Measurements from ENCODE around the gene BAZ1B. TPM values are rescaled to one million over a fixed set of nuclear protein-coding genes. Genes with fewer than 3 reads are reported as not detected.

BAZ1B gene
- total RNA-seq, 1 donor from 2014 or later: 42.4 TPM

DNA sequence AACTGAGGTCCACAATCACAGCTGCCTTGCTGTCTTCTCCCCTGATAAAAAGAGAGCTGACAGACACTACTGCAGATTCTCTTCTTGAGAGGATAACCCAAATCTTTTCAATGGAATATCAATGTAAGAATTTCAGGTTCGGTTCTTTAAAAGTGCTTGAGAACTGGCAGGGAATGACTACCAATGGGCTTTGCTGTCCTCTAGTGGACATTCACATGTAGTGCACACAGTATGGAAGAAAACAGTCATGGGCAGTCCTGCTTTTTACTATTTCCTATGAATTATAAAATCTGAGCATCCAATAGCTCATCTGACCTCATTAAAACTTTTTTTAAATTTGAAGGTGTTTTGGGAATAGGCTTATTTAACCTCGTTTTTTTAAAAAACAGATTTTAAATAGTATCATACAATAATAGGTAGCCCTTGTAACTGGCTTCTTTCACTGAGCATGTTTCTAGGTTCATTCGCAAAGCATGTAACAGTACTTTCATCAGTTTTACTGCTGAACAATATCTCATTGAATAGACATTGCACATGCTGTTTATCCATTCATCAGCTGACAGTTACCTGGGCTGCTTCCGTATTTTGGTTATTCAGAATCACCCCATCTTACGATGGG lies 70.2 kb downstream of the BAZ1B start:
- H3K4me3 ChIP-seq (ENCODE audit: low read depth, low read length): no peak overlapping the region
- DNase-seq (ENCODE audit: low read depth): peak; percentile 52
- TF ChIP-seq, protein P1, sequence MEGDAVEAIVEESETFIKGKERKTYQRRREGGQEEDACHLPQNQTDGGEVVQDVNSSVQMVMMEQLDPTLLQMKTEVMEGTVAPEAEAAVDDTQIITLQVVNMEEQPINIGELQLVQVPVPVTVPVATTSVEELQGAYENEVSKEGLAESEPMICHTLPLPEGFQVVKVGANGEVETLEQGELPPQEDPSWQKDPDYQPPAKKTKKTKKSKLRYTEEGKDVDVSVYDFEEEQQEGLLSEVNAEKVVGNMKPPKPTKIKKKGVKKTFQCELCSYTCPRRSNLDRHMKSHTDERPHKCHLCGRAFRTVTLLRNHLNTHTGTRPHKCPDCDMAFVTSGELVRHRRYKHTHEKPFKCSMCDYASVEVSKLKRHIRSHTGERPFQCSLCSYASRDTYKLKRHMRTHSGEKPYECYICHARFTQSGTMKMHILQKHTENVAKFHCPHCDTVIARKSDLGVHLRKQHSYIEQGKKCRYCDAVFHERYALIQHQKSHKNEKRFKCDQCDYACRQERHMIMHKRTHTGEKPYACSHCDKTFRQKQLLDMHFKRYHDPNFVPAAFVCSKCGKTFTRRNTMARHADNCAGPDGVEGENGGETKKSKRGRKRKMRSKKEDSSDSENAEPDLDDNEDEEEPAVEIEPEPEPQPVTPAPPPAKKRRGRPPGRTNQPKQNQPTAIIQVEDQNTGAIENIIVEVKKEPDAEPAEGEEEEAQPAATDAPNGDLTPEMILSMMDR (IDR thresholded peaks at IDR 0.05; ENCODE audit: insufficient read depth, low read length, severe bottlenecking): peak; percentile 88
- peaks cover 23% of the 10 kb centered on the region for H3K36me3 ChIP-seq (ENCODE audit: control insufficient read depth, insufficient read depth, low read length)
- H3K27me3 ChIP-seq (ENCODE audit: control insufficient read depth, insufficient read depth, low read length): no peaks in the 10 kb centered on the region
- FAIRE-seq: no peak

DNA sequence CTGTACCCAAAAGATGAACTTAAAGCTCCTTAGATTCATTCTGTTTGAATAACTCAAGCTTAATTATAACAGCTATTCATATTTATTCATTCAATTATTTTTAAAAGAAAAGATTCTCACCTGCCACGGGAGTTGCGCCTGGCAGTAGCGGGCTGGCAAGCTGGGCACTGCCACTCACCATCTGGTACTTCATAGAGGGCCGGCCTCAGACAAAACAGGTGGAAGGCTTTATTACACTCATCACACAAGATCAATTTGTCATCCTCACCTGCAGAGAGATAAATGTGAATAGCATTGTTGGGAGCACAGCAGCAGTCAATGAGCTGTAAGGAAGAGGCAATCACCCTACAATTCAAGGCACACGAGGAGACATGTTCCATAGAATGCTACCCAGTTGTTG lies 72.7 kb downstream of the BAZ1B start:
- no peak for DNase-seq (ENCODE audit: low read depth)
- no peak for FAIRE-seq
- Histone ChIP-seq H3K27me3 (ENCODE audit: control insufficient read depth, insufficient read depth, low read length) (no peaks in the 10 kb centered on the region), H3K36me3 (ENCODE audit: control insufficient read depth, insufficient read depth, low read length) (peaks cover 31% of the 10 kb centered on the region), H3K4me3 (ENCODE audit: low read depth, low read length) (no peak overlapping the region)
- TF ChIP-seq, protein P1 (IDR thresholded peaks at IDR 0.05; ENCODE audit: insufficient read depth, low read length, severe bottlenecking): no peak

DNA sequence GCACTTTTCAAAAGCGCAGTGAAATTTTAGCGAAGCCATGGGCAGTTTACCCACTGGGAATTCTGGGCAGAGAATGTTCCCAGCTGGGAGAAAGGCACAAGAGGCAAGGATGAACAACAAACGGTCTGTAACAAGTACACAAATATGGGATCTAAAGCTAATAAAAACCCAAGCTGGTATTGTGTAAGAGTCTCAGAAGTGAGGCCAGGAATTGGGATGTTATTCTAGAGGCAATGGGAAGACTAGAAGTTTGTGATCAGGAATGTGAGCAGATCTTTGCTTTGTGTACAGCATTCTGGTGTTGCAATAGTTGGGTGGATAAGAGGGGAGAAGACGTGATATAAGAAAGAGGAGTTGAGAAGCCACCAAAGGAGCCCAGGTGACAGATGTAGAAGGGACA lies 73.5 kb downstream of the BAZ1B start:
- no peak for DNase-seq (ENCODE audit: low read depth)
- TF ChIP-seq, protein P1 (IDR thresholded peaks at IDR 0.05; ENCODE audit: insufficient read depth, low read length, severe bottlenecking): no peak
- H3K27me3 ChIP-seq (ENCODE audit: control insufficient read depth, insufficient read depth, low read length): no peaks in the 10 kb centered on the region

DNA sequence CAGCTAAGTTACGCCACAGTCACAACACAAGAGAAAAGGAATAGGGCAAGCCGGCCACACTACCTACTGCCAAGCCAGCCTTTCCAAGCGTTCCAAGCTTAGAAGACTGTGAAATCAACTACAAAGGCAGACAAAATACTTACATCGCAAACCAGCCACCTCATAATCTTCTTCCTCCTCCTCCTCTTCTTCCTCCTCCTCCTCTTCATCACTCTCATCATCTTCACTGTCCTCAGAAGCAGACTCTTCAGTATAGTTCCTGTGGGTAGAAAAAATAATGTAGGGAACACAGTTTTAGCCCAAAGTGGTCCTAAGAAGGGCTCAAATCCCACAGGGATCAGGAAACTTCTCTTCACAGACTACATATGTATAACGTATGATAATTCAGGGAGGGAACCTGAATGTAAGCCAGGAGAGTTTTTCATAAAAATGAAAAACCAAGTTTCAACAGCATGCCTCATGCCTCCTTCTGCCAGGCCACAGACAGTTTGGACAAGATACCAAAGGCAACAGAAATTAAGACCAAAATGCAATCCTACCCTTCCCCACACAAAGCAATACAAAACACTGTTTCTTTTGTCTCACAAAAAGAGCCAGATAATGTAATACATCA lies 74.9 kb downstream of the BAZ1B start:
- no peak for DNase-seq (ENCODE audit: low read depth)
- Histone ChIP-seq H3K36me3 (ENCODE audit: control insufficient read depth, insufficient read depth, low read length) (peaks cover 44% of the 10 kb centered on the region), H3K27me3 (ENCODE audit: control insufficient read depth, insufficient read depth, low read length) (no peaks in the 10 kb centered on the region), H3K4me3 (ENCODE audit: low read depth, low read length) (no peak overlapping the region)
- TF ChIP-seq, protein P1 (IDR thresholded peaks at IDR 0.05; ENCODE audit: insufficient read depth, low read length, severe bottlenecking): no peak
- no peak for FAIRE-seq

More for the DNA sequence above, 73.5 kb downstream of the BAZ1B start:
- no peak for FAIRE-seq
- Histone ChIP-seq H3K36me3 (ENCODE audit: control insufficient read depth, insufficient read depth, low read length) (peaks cover 37% of the 10 kb centered on the region), H3K4me3 (ENCODE audit: low read depth, low read length) (no peak overlapping the region)

DNA sequence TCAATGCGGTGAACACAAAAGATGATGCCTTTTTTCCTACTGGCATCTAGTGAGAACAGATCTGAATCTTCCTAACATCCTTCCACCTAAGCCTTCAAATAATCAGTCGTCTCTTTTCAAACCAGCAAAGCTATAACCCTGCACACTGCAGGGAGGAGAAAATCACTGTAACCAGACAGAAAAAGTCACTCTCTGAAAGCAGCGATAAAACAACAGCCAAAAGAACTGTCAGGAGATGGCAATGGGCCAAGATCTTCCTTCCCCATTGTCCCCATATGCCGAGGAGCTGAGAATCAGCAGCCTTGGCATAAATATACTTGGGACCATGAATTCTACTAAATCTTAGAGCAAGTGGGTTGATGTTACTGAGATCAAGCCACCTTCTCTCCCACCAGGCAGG lies 75.4 kb downstream of the BAZ1B start:
- H3K27me3 ChIP-seq (ENCODE audit: control insufficient read depth, insufficient read depth, low read length): no peaks in the 10 kb centered on the region
- DNase-seq (ENCODE audit: low read depth) (no peak), FAIRE-seq (no peak)
- peaks cover 46% of the 10 kb centered on the region for H3K36me3 ChIP-seq (ENCODE audit: control insufficient read depth, insufficient read depth, low read length)
- H3K4me3 ChIP-seq (ENCODE audit: low read depth, low read length): no peak overlapping the region
- TF ChIP-seq, protein P1 (IDR thresholded peaks at IDR 0.05; ENCODE audit: insufficient read depth, low read length, severe bottlenecking): no peak

Measured in bronchial epithelial cell (primary cell).